Hepatocyte (in vitro differentiated cells): ENCODE results near the gene PIGN. TPM values are rescaled to one million over a fixed set of nuclear protein-coding genes. Genes with fewer than 3 reads are reported as not detected.

Experiments used
- DNase-seq: peaks from one replicate; pipeline ENCODE4 v3.0.0-alpha.2; 2016; ENCODE audit warnings: low spot score
- H2AFZ ChIP-seq: fragments of 200-600 bp; sonication (generic); 2 replicates; pipeline ENCODE4 v1.6.0; 2016; ENCODE audit warnings: antibody characterized with exemption, mild to moderate bottlenecking
- H3K27ac ChIP-seq: fragments of 200-600 bp; sonication (generic); 2 replicates; pipeline ENCODE4 v1.5.1; 2016; ENCODE audit warnings: mild to moderate bottlenecking
- H3K27me3 ChIP-seq: fragments of 200-600 bp; sonication (generic); 2 replicates; pipeline ENCODE4 v1.6.1; 2016
- H3K36me3 ChIP-seq: fragments of 200-600 bp; sonication (generic); replicated peaks from 2 replicates; pipeline ENCODE4 v1.5.1; 2016; ENCODE audit warnings: low read depth; ENCODE audit not compliant: insufficient read depth
- H3K4me1 ChIP-seq: fragments of 200-600 bp; sonication (generic); 2 replicates; pipeline ENCODE4 v1.5.1; 2016; ENCODE audit warnings: mild to moderate bottlenecking, moderate library complexity; ENCODE audit not compliant: insufficient read depth
- H3K4me2 ChIP-seq: fragments of 200-600 bp; sonication (generic); 2 replicates; pipeline ENCODE4 v1.6.0; 2016
- H3K4me3 ChIP-seq: fragments of 200-600 bp; sonication (generic); 2 replicates; pipeline ENCODE4 v1.5.1; 2016; ENCODE audit warnings: mild to moderate bottlenecking
- H3K79me2 ChIP-seq: fragments of 200-600 bp; sonication (generic); 2 replicates; pipeline ENCODE4 v1.6.0; 2017; ENCODE audit warnings: mild to moderate bottlenecking
- H3K9me2 ChIP-seq: fragments of 200-600 bp; sonication (generic); replicated peaks from 2 replicates; pipeline ENCODE4 v1.6.0; 2017; ENCODE audit warnings: mild to moderate bottlenecking; ENCODE audit not compliant: insufficient read depth
- H3K9me3 ChIP-seq: fragments of 200-600 bp; sonication (generic); 2 replicates; pipeline ENCODE4 v1.5.1; 2016; ENCODE audit warnings: low read depth, mild to moderate bottlenecking
- H4K20me1 ChIP-seq: fragments of 200-600 bp; sonication (generic); 2 replicates; pipeline ENCODE4 v1.6.0; 2016; ENCODE audit warnings: mild to moderate bottlenecking; ENCODE audit not compliant: insufficient read depth, poor library complexity, severe bottlenecking
- CTCF ChIP-seq: fragments of 200-600 bp; sonication (generic); IDR thresholded peaks from 2 replicates; pipeline ENCODE4 v1.5.1; 2016; ENCODE audit warnings: antibody characterized with exemption, mild to moderate bottlenecking; ENCODE audit not compliant: poor library complexity
- EZH2 ChIP-seq: fragments of 200-600 bp; sonication (generic); IDR thresholded peaks from 2 replicates; pipeline ENCODE4 v1.6.1; 2016; ENCODE audit warnings: antibody characterized with exemption, mild to moderate bottlenecking, borderline replicate concordance
- EZH2phosphoT487 ChIP-seq: fragments of 200-600 bp; sonication (generic); IDR thresholded peaks from one replicate; pipeline ENCODE4 v1.6.1; 2018; ENCODE audit warnings: antibody characterized with exemption, mild to moderate bottlenecking, low read depth, moderate library complexity; ENCODE audit not compliant: unreplicated experiment, severe bottlenecking
- WGBS: methylation state at CpG from one replicate; pipeline ENCODE4 v1.1.6; 2016; ENCODE audit warnings: low lambda C conversion rate; ENCODE audit errors: missing lambda C conversion rate; 5-methylcytosine and 5-hydroxymethylcytosine counted together
- polyA plus RNA-seq: library from polyadenylated mRNA; unstranded; fragments of >200 nt; fragmentation: Nextera tagmentation; extraction: Ambion mirVana; gene quantifications from 2 replicates; pipeline ENCODE4 v1.2.1, GENCODE V29; 2016
- total RNA-seq: library from RNA; depleted of rRNA; stranded (reverse); fragments of >200 nt; gene quantifications from 2 replicates; pipeline ENCODE4 v1.2.3, GENCODE V29; 2014

The PIGN gene
- total and polyA plus RNA-seq, 2 experiments from 2014 or later, result 18.9 to 42.9 TPM

GRCh38 chr18:62209046-62209445, 22.2 kb upstream of the PIGN start:
- H3K4me2 ChIP-seq, result no peak overlapping the region
- H4K20me1 ChIP-seq, result no peaks in the 10 kb centered on the region
- no peak overlapping the region for H3K4me3 ChIP-seq
- no peak for TF ChIP-seq CTCF
- H3K27me3 ChIP-seq, result no peaks in the 10 kb centered on the region
- H3K79me2 ChIP-seq, result peaks cover 86% of the 10 kb centered on the region
- H3K27ac ChIP-seq, result no peak overlapping the region
- no peak for DNase-seq
- no peaks in the 10 kb centered on the region for H3K9me3 ChIP-seq
- no peak overlapping the region for H2AFZ ChIP-seq
- no peaks in the 10 kb centered on the region for H3K4me1 ChIP-seq
- no peaks in the 10 kb centered on the region for H3K9me2 ChIP-seq
- no peaks in the 10 kb centered on the region for H3K36me3 ChIP-seq

GRCh38 chr18:62206593-62206992, 19.7 kb upstream of the PIGN start:
- no peak overlapping the region for H3K27ac ChIP-seq
- peaks cover 1% of the 10 kb centered on the region for H3K4me1 ChIP-seq
- no peak for DNase-seq
- 60% methylated on average over 4 of the region's 4 CpGs for WGBS
- H3K79me2 ChIP-seq, result peaks cover 90% of the 10 kb centered on the region
- no peak for TF ChIP-seq EZH2
- no peak for TF ChIP-seq CTCF
- TF ChIP-seq EZH2phosphoT487, result no peak
- H3K9me3 ChIP-seq, result no peaks in the 10 kb centered on the region
- H4K20me1 ChIP-seq, result no peaks in the 10 kb centered on the region
- no peak overlapping the region for H3K4me2 ChIP-seq
- no peak overlapping the region for H3K4me3 ChIP-seq
- H3K9me2 ChIP-seq, result no peaks in the 10 kb centered on the region
- no peak overlapping the region for H2AFZ ChIP-seq
- H3K36me3 ChIP-seq, result no peaks in the 10 kb centered on the region
- H3K27me3 ChIP-seq, result no peaks in the 10 kb centered on the region

GRCh38 chr18:62205824-62206223, 19.0 kb upstream of the PIGN start:
- no peaks in the 10 kb centered on the region for H3K36me3 ChIP-seq
- no peaks in the 10 kb centered on the region for H3K27me3 ChIP-seq
- H3K4me1 ChIP-seq, result peaks cover 3% of the 10 kb centered on the region
- WGBS, result 93% methylated on average over 4 of the region's 4 CpGs
- H4K20me1 ChIP-seq, result no peaks in the 10 kb centered on the region
- H3K9me3 ChIP-seq, result no peaks in the 10 kb centered on the region
- H3K79me2 ChIP-seq, result peaks cover 92% of the 10 kb centered on the region
- no peaks in the 10 kb centered on the region for H3K9me2 ChIP-seq
- H3K27ac ChIP-seq, result no peak overlapping the region
- H2AFZ ChIP-seq, result no peak overlapping the region
- no peak overlapping the region for H3K4me3 ChIP-seq
- H3K4me2 ChIP-seq, result no peak overlapping the region
- TF ChIP-seq CTCF (no peak), EZH2 (no peak), EZH2phosphoT487 (no peak)
- DNase-seq, result no peak

- 60% methylated on average over 1 of the region's 1 CpG for WGBS
- no peak overlapping the region for H3K4me3 ChIP-seq
- peaks cover 91% of the 10 kb centered on the region for H3K79me2 ChIP-seq
- peak overlapping the region; percentile 26 for H3K4me2 ChIP-seq
- peaks cover 8% of the 10 kb centered on the region for H3K4me1 ChIP-seq
- H3K27ac ChIP-seq, result no peak overlapping the region
- H3K9me3 ChIP-seq, result no peaks in the 10 kb centered on the region
- no peaks in the 10 kb centered on the region for H3K27me3 ChIP-seq
- H2AFZ ChIP-seq, result no peak overlapping the region
- no peak for DNase-seq
- peaks cover 8% of the 10 kb centered on the region for H4K20me1 ChIP-seq
- H3K36me3 ChIP-seq, result no peaks in the 10 kb centered on the region
- no peak for TF ChIP-seq CTCF
- no peak for TF ChIP-seq EZH2
- TF ChIP-seq EZH2phosphoT487, result no peak
- no peaks in the 10 kb centered on the region for H3K9me2 ChIP-seq
These were observed 15.0 kb upstream of the PIGN start for GRCh38 chr18:62201870-62202269.
